Aorta (tissue), 5 donors: ENCODE data around the gene AGAP1. TPM values are rescaled to one million over a fixed set of nuclear protein-coding genes. Genes with fewer than 3 reads are reported as not detected.

Source experiments
- ATAC-seq: fragments of 200-7000 bp; cut with Tn5 transposase; one replicate; pipeline ENCODE4 v1.9.1; 2022; ENCODE audit warnings: moderate library complexity; ENCODE audit not compliant: low FRiP score
- DNase-seq, 2 donors: peaks; one replicate each; pipeline ENCODE4 v3.0.0-alpha.2; 2020
- H3K27ac ChIP-seq, 2 donors: one replicate each; pipeline ENCODE4 v1.5.1; 2013; ENCODE audit warnings: low read length in 2 of 2, mild to moderate bottlenecking in 2 of 2, moderate library complexity in 2 of 2, control low read depth in 1 of 2, inconsistent platforms in 1 of 2, low read depth in 1 of 2
- H3K27me3 ChIP-seq, 2 donors: one replicate each; pipeline ENCODE4 v1.6.1; 2013; ENCODE audit warnings: control low read depth in 1 of 2, low read length in 1 of 2, mild to moderate bottlenecking in 1 of 2, moderate library complexity in 1 of 2; ENCODE audit not compliant: insufficient read depth in 2 of 2, control insufficient read depth in 1 of 2
- H3K36me3 ChIP-seq, 2 donors: one replicate each; pipeline ENCODE4 v1.6.1; 2013; ENCODE audit warnings: control low read depth in 1 of 2, low read length in 1 of 2, mild to moderate bottlenecking in 1 of 2; ENCODE audit not compliant: insufficient read depth in 2 of 2, control insufficient read depth in 1 of 2
- H3K4me1 ChIP-seq, 2 donors: one replicate each; pipeline ENCODE4 v1.6.1; 2013; ENCODE audit warnings: low read length in 2 of 2, control low read depth in 1 of 2, mild to moderate bottlenecking in 1 of 2, moderate library complexity in 1 of 2; ENCODE audit not compliant: insufficient read depth in 2 of 2, control insufficient read depth in 1 of 2
- H3K4me3 ChIP-seq, 2 donors: one replicate each; pipeline ENCODE4 v1.5.1; 2013; ENCODE audit warnings: low read length in 2 of 2, control low read depth in 1 of 2, mild to moderate bottlenecking in 1 of 2
- H3K9me3 ChIP-seq: one replicate; pipeline ENCODE4 v1.6.1; 2013; ENCODE audit warnings: mild to moderate bottlenecking, low read length; ENCODE audit not compliant: control insufficient read depth
- WGBS, 2 donors: extraction: QIAGEN DNeasy Blood & Tissue Kit; methylation state at CpG; one replicate each; pipeline ENCODE4 v1.1.7; 2013; 5-methylcytosine and 5-hydroxymethylcytosine counted together
- intact Hi-C, 2 donors: fragments of 100-400 bp; cut with DNase I; formaldehyde crosslinking; loops; one replicate each; pipeline versions ENCODE4 v1.14.2 to v1.15.0; 2022
- polyA plus RNA-seq, 2 donors: library from polyadenylated mRNA; stranded (reverse); fragments of 200-250 nt; gene quantifications; one replicate each; pipeline ENCODE4 v1.2.3, GENCODE V29; 2013
- total RNA-seq, 2 donors: library from RNA; stranded (reverse); fragmentation: NEBNext Ultra II Directional; extraction: Animal tissue kit (Norgen Biotek cat#: 25700); gene quantifications; one replicate each; pipeline ENCODE4 v1.2.1, GENCODE V29; 2021
- donor health status: healthy with polysubstance abuse.
- donor health status: Bipolar disorder and iron deficiency.
- donor health status: DM: no; HTN: no; CAD: no.
- donor health status: DM: no; HTN: no; CAD: no.
- donor health status: DM: yes; HTN: yes; CAD: no.

Gene AGAP1
- total and polyA plus RNA-seq, 4 donors, result 3.0 to 32.7 (median 12.7) TPM

GRCh38 chr2:236063994-236064393 lies 570.2 kb downstream of the AGAP1 start:
- no peaks in the 10 kb centered on the region for H3K9me3 ChIP-seq
- H3K4me1 ChIP-seq, result no peaks in the 10 kb centered on the region
- peaks cover 0 to 2% of the 10 kb centered on the region in 2 donors for H3K36me3 ChIP-seq
- ATAC-seq, result no peak
- H3K4me3 ChIP-seq, result no peak overlapping the region
- intact Hi-C loops, result no loop called here
- H3K27me3 ChIP-seq, result no peaks in the 10 kb centered on the region
- H3K27ac ChIP-seq, result no peak overlapping the region
- DNase-seq, result no peak
- WGBS, 2 donors, result 93 to 94% methylated on average over 7 of the region's 7 CpGs

GRCh38 chr2:236065314-236066160 lies 571.7 kb downstream of the AGAP1 start:
- intact Hi-C loops, result no loop called here
- ATAC-seq, result no peak

GRCh38 chr2:236070236-236070635 lies 576.4 kb downstream of the AGAP1 start:
- intact Hi-C loops, result no loop called here
- no peaks in the 10 kb centered on the region for H3K9me3 ChIP-seq
- H3K36me3 ChIP-seq, result peaks cover 0 to 2% of the 10 kb centered on the region in 2 donors
- H3K27ac ChIP-seq, result no peak overlapping the region
- ATAC-seq (no peak), DNase-seq (no peak)
- WGBS, 2 donors, result 96 to 97% methylated on average over 7 of the region's 7 CpGs
- H3K4me1 ChIP-seq, result no peaks in the 10 kb centered on the region
- H3K4me3 ChIP-seq, result no peak overlapping the region
- H3K27me3 ChIP-seq, result no peaks in the 10 kb centered on the region

More at GRCh38 chr2:236065314-236066160, 571.7 kb downstream of the AGAP1 start:
- H3K9me3 ChIP-seq, result no peaks in the 10 kb centered on the region
- peaks cover 0 to 2% of the 10 kb centered on the region in 2 donors for H3K36me3 ChIP-seq
- 85 to 87% methylated on average over 15 of the region's 15 CpGs for WGBS, 2 donors
- H3K4me1 ChIP-seq, result no peaks in the 10 kb centered on the region
- no peak for DNase-seq
- H3K27me3 ChIP-seq, result no peaks in the 10 kb centered on the region
- no peak overlapping the region for H3K4me3 ChIP-seq
- no peak overlapping the region for H3K27ac ChIP-seq

GRCh38 chr2:236073246-236073645 lies 579.4 kb downstream of the AGAP1 start:
- intact Hi-C loops, result no loop called here
- no peaks in the 10 kb centered on the region for H3K9me3 ChIP-seq
- H3K27me3 ChIP-seq, result no peaks in the 10 kb centered on the region
- no peaks in the 10 kb centered on the region for H3K4me1 ChIP-seq
- ATAC-seq, result no peak
- H3K27ac ChIP-seq, result no peak overlapping the region
- no peaks in the 10 kb centered on the region for H3K36me3 ChIP-seq
- H3K4me3 ChIP-seq, result no peak overlapping the region
- DNase-seq, result no peak
- WGBS, 2 donors, result 91% methylated on average over 4 of the region's 4 CpGs

GRCh38 chr2:236073867-236074655 lies 580.2 kb downstream of the AGAP1 start:
- Histone ChIP-seq H3K27ac (no peak overlapping the region), H3K27me3 (no peaks in the 10 kb centered on the region), H3K4me3 (no peak overlapping the region), H3K36me3 (no peaks in the 10 kb centered on the region), H3K9me3 (no peaks in the 10 kb centered on the region), H3K4me1 (no peaks in the 10 kb centered on the region)
- no peak for ATAC-seq
- 73 to 82% methylated on average over 8 of the region's 8 CpGs for WGBS, 2 donors
- no peak for DNase-seq
- intact Hi-C loops, result no loop called here

GRCh38 chr2:236075802-236076201 lies 582.0 kb downstream of the AGAP1 start:
- intact Hi-C loops, result no loop called here
- WGBS, 2 donors, result 93 to 94% methylated on average over 11 of the region's 11 CpGs
- DNase-seq, result no peak

GRCh38 chr2:236078297-236079255 lies 584.7 kb downstream of the AGAP1 start:
- Histone ChIP-seq H3K9me3 (no peaks in the 10 kb centered on the region), H3K27ac (no peak overlapping the region), H3K36me3 (no peaks in the 10 kb centered on the region), H3K27me3 (no peaks in the 10 kb centered on the region), H3K4me1 (no peaks in the 10 kb centered on the region), H3K4me3 (no peak overlapping the region)
- intact Hi-C loops, result no loop called here
- ATAC-seq, result no peak
- 91 to 92% methylated on average over 14 of the region's 14 CpGs for WGBS, 2 donors
- DNase-seq, result no peak

More at GRCh38 chr2:236075802-236076201, 582.0 kb downstream of the AGAP1 start:
- Histone ChIP-seq H3K36me3 (no peaks in the 10 kb centered on the region), H3K4me1 (no peaks in the 10 kb centered on the region), H3K27me3 (no peaks in the 10 kb centered on the region), H3K4me3 (no peak overlapping the region), H3K27ac (no peak overlapping the region), H3K9me3 (no peaks in the 10 kb centered on the region)
- no peak for ATAC-seq

GRCh38 chr2:236080412-236080811 lies 586.6 kb downstream of the AGAP1 start:
- H3K36me3 ChIP-seq, result no peaks in the 10 kb centered on the region
- H3K9me3 ChIP-seq, result no peaks in the 10 kb centered on the region
- intact Hi-C loops, result no loop called here
- H3K27ac ChIP-seq, result no peak overlapping the region
- no peak for ATAC-seq
- WGBS, 2 donors, result 98% methylated on average over 3 of the region's 3 CpGs
- no peaks in the 10 kb centered on the region for H3K4me1 ChIP-seq
- DNase-seq, result no peak
- no peak overlapping the region for H3K4me3 ChIP-seq
- H3K27me3 ChIP-seq, result no peaks in the 10 kb centered on the region
